H1 (cell line): ENCODE results near the gene P2RY8. TPM values are rescaled to one million over a fixed set of nuclear protein-coding genes. Genes with fewer than 3 reads are reported as not detected.

Experiments used
- CTCF ChIA-PET: fragments of 300-600 bp; sonication (Branson Sonifier 250); formaldehyde crosslinking; loops from one replicate; lab custom pipeline; 2021; ENCODE audit not compliant: partially characterized antibody; lab: Charles Lee
- POLR2A ChIA-PET: fragments of 300-600 bp; sonication (Branson Sonifier 250); formaldehyde crosslinking; loops from one replicate; lab custom pipeline; 2021; ENCODE audit warnings: inconsistent platforms; ENCODE audit not compliant: partially characterized antibody; lab: Charles Lee
- DNase-seq, 2 experiments: peaks; one replicate each; pipeline versions ENCODE4 v3.0.0 to v3.0.0-alpha.2; 2010 to 2022; ENCODE audit warnings: low spot score in 2 of 2, low read depth in 1 of 2, mixed read lengths in 1 of 2
- FAIRE-seq: peaks from 2 replicates; lab custom pipeline; 2011; peaks lifted over from hg19 to GRCh38; lab: Jason Lieb, UNC
- H2AFZ ChIP-seq: 2 replicates; pipeline ENCODE4 v1.8.1; 2012; ENCODE audit warnings: low read length, inconsistent platforms
- H2AK5ac ChIP-seq: 2 replicates; pipeline ENCODE4 v1.6.1; 2013; ENCODE audit warnings: low read depth, low read length
- H2BK120ac ChIP-seq: replicated peaks from 2 replicates; pipeline ENCODE3; 2013; ENCODE audit warnings: low read depth, low read length, inconsistent platforms
- H2BK12ac ChIP-seq: 2 replicates; pipeline ENCODE4 v1.6.1; 2013; ENCODE audit warnings: low read depth, low read length
- H2BK15ac ChIP-seq: 2 replicates; pipeline ENCODE4 v1.6.1; 2013; ENCODE audit warnings: low read length
- H2BK20ac ChIP-seq: 2 replicates; pipeline ENCODE4 v1.6.1; 2013; ENCODE audit warnings: low read length
- H2BK5ac ChIP-seq: 2 replicates; pipeline ENCODE4 v1.6.1; 2013; ENCODE audit warnings: low read depth, low read length
- H3K14ac ChIP-seq: 2 replicates; pipeline ENCODE4 v1.6.1; 2013; ENCODE audit warnings: inconsistent platforms; ENCODE audit not compliant: insufficient read length
- H3K18ac ChIP-seq: 2 replicates; pipeline ENCODE4 v1.6.1; 2013; ENCODE audit warnings: low read length; ENCODE audit errors: extremely low read depth
- H3K23ac ChIP-seq: 2 replicates; pipeline ENCODE4 v1.6.1; 2013; ENCODE audit warnings: inconsistent platforms; ENCODE audit not compliant: insufficient read length
- H3K23me2 ChIP-seq: 2 replicates; pipeline ENCODE4 v1.6.1; 2013; ENCODE audit warnings: low read depth, low read length
- H3K27ac ChIP-seq: 2 replicates; pipeline ENCODE4 v1.6.1; 2011; ENCODE audit warnings: low read depth, low read length, inconsistent platforms
- H3K27me3 ChIP-seq, 4 experiments: replicated peaks in 1 of 4; 1 replicate in 1 of 4; 2 replicates in 3 of 4; pipeline versions ENCODE4 v1.6.1 to v1.8.1; 2011 to 2013; ENCODE audit warnings: low read length in 3 of 4, mild to moderate bottlenecking in 3 of 4, inconsistent platforms in 2 of 4, mixed read lengths in 2 of 4, moderate library complexity in 1 of 4; ENCODE audit not compliant: control insufficient read depth in 3 of 4, insufficient read depth in 3 of 4; ENCODE audit errors: extremely low read depth in 1 of 4
- H3K36me3 ChIP-seq, 4 experiments: 2 replicates each; pipeline versions ENCODE4 v1.6.1 to v1.8.1; 2011 to 2013; ENCODE audit warnings: mild to moderate bottlenecking in 4 of 4, low read length in 3 of 4, moderate library complexity in 2 of 4, control low read depth in 1 of 4, inconsistent platforms in 1 of 4; ENCODE audit not compliant: insufficient read depth in 4 of 4, control insufficient read depth in 2 of 4
- H3K4ac ChIP-seq: replicated peaks from 2 replicates; pipeline ENCODE3; 2013; ENCODE audit warnings: low read length, low read depth, mixed read lengths, inconsistent platforms; ENCODE audit not compliant: insufficient read length
- H3K4me1 ChIP-seq, 4 experiments: replicated peaks in 1 of 4; 1 replicate in 1 of 4; 2 replicates in 3 of 4; pipeline versions ENCODE4 v1.6.1 to v1.8.1; 2011 to 2013; ENCODE audit warnings: low read length in 3 of 4, inconsistent platforms in 2 of 4, mixed read lengths in 1 of 4; ENCODE audit not compliant: insufficient read depth in 4 of 4, control insufficient read depth in 3 of 4
- H3K4me2 ChIP-seq, 2 experiments: 2 replicates each; pipeline versions ENCODE4 v1.6.1 to v1.8.1; 2011 to 2013; ENCODE audit warnings: low read depth in 2 of 2, low read length in 2 of 2, control low read depth in 1 of 2, inconsistent platforms in 1 of 2, mild to moderate bottlenecking in 1 of 2; ENCODE audit not compliant: insufficient read depth in 1 of 2
- H3K4me3 ChIP-seq, 4 experiments: fragments of 200-600, 300-600 bp in 1 of 4; sonication (generic), shearing (Covaris generic), sonication (Bioruptor Twin) in 1 of 4; 2 replicates each; pipeline versions ENCODE4 v1.5.1 to v1.8.1; 2011 to 2016; ENCODE audit warnings: low read length in 4 of 4, low read depth in 3 of 4, control low read depth in 2 of 4, inconsistent platforms in 2 of 4, mild to moderate bottlenecking in 2 of 4, mixed read lengths in 1 of 4, moderate library complexity in 1 of 4; ENCODE audit not compliant: insufficient read depth in 2 of 4; ENCODE audit errors: extremely low read depth in 1 of 4
- H3K56ac ChIP-seq: replicated peaks from 2 replicates; pipeline ENCODE3; 2013; ENCODE audit warnings: low read depth, mild to moderate bottlenecking, mixed read lengths, low read length, inconsistent platforms; ENCODE audit not compliant: insufficient read length
- H3K79me1 ChIP-seq: 2 replicates; pipeline ENCODE4 v1.6.1; 2013; ENCODE audit warnings: low read depth, low read length, control low read depth
- H3K79me2 ChIP-seq, 2 experiments: 2 replicates each; pipeline versions ENCODE4 v1.6.1 to v1.8.1; 2012 to 2013; ENCODE audit warnings: low read length in 2 of 2, mild to moderate bottlenecking in 2 of 2, inconsistent platforms in 1 of 2; ENCODE audit not compliant: insufficient read depth in 2 of 2, control insufficient read depth in 1 of 2
- H3K9ac ChIP-seq, 4 experiments: replicated peaks in 1 of 4; 1 replicate in 1 of 4; 2 replicates in 3 of 4; pipeline versions ENCODE4 v1.6.1 to v1.8.1; 2011 to 2013; ENCODE audit warnings: low read depth in 3 of 4, low read length in 3 of 4, control low read depth in 2 of 4, mild to moderate bottlenecking in 2 of 4, moderate library complexity in 2 of 4, inconsistent platforms in 1 of 4; ENCODE audit errors: extremely low read depth in 1 of 4
- H3K9me3 ChIP-seq, 2 experiments: 2 replicates each; pipeline versions ENCODE4 v1.6.1 to v1.8.1; 2012 to 2013; ENCODE audit warnings: mild to moderate bottlenecking in 2 of 2, moderate library complexity in 2 of 2, control low read depth in 1 of 2, inconsistent platforms in 1 of 2, low read depth in 1 of 2, low read length in 1 of 2, mixed read lengths in 1 of 2; ENCODE audit not compliant: insufficient read depth in 2 of 2
- H4K20me1 ChIP-seq, 2 experiments: replicated peaks in 1 of 2; 2 replicates each; pipeline versions ENCODE3 to v1.8.1; 2011 to 2013; ENCODE audit warnings: inconsistent platforms in 2 of 2, low read length in 2 of 2, mild to moderate bottlenecking in 1 of 2; ENCODE audit not compliant: insufficient read depth in 2 of 2, control insufficient read depth in 1 of 2
- H4K5ac ChIP-seq: 2 replicates; pipeline ENCODE4 v1.6.1; 2013; ENCODE audit warnings: low read length, low read depth, mixed read lengths, inconsistent platforms; ENCODE audit not compliant: insufficient read length
- H4K8ac ChIP-seq: 2 replicates; pipeline ENCODE4 v1.8.0; 2013; ENCODE audit warnings: mild to moderate bottlenecking, moderate library complexity, low read length, inconsistent platforms; ENCODE audit not compliant: insufficient read depth; ENCODE audit errors: extremely low read depth
- H4K91ac ChIP-seq: replicated peaks from 2 replicates; pipeline ENCODE3; 2013; ENCODE audit warnings: low read length, mixed read lengths, inconsistent platforms; ENCODE audit not compliant: insufficient read length
- CBX5 ChIP-seq: fragments of 300-800, 300-1000 bp; sonication (generic); IDR thresholded peaks from 2 replicates; pipeline ENCODE4 v1.7.1; 2016; ENCODE audit warnings: antibody characterized with exemption, low read length, low read depth
- CBX8 ChIP-seq: fragments of 300-800, 300-1000 bp; sonication (generic); IDR thresholded peaks from 2 replicates; pipeline ENCODE4 v1.7.1; 2016; ENCODE audit warnings: low read depth, low read length, borderline replicate concordance
- CEBPB ChIP-seq: IDR thresholded peaks from 2 replicates; pipeline ENCODE4 v1.6.1; 2012; ENCODE audit warnings: low read depth, low read length
- CHD2 ChIP-seq: IDR thresholded peaks from 2 replicates; pipeline ENCODE4 v1.6.1; 2012; ENCODE audit warnings: low read length, improper control_type of control experiment
- FOSL1 ChIP-seq: IDR thresholded peaks from 2 replicates; pipeline ENCODE4 v1.6.1; 2011; ENCODE audit warnings: mild to moderate bottlenecking, low read depth, low read length, moderate library complexity; ENCODE audit not compliant: insufficient read depth
- GABPA ChIP-seq: IDR thresholded peaks from 2 replicates; pipeline ENCODE4 v1.6.1; 2011; ENCODE audit warnings: mild to moderate bottlenecking, low read length, moderate library complexity, borderline replicate concordance; ENCODE audit not compliant: insufficient read depth
- HDAC6 ChIP-seq: IDR thresholded peaks from one replicate; pipeline ENCODE4 v1.7.1; 2012; ENCODE audit warnings: low read depth, mild to moderate bottlenecking, inconsistent platforms, low read length, moderate library complexity
- PHF8 ChIP-seq: fragments of 200-600 bp; sonication (generic); conservative IDR thresholded peaks from 2 replicates; pipeline ENCODE4 v1.7.1; 2012; ENCODE audit warnings: low read depth, mild to moderate bottlenecking, inconsistent platforms, low read length, moderate library complexity
- RBBP5 ChIP-seq: IDR thresholded peaks from 2 replicates; pipeline ENCODE4 v1.7.1; 2012; ENCODE audit warnings: low read depth, mild to moderate bottlenecking, inconsistent platforms, low read length, moderate library complexity, borderline replicate concordance
- SIN3A ChIP-seq, 2 experiments: IDR thresholded peaks in 1 of 2; conservative IDR thresholded peaks in 1 of 2; 2 replicates each; pipeline ENCODE4 v1.6.1; 2011 to 2012; ENCODE audit warnings: low read length in 2 of 2, improper control_type of control experiment in 1 of 2, low read depth in 1 of 2, mild to moderate bottlenecking in 1 of 2
- SIX5 ChIP-seq: IDR thresholded peaks from 2 replicates; pipeline ENCODE4 v1.6.1; 2011; ENCODE audit warnings: mild to moderate bottlenecking, low read depth, low read length
- WGBS, 2 experiments: shearing (Covaris generic) in 1 of 2; methylation state at CpG; one replicate each; pipeline versions ENCODE4 v1.1.6 to v1.1.7; 2013 to 2015; ENCODE audit warnings: low lambda C conversion rate in 2 of 2, mixed read lengths in 2 of 2, inconsistent platforms in 1 of 2, low coverage in 1 of 2, missing lambda C conversion rate in 1 of 2; ENCODE audit not compliant: insufficient replicate concordance in 2 of 2, insufficient coverage in 1 of 2, insufficient read length in 1 of 2; ENCODE audit errors: extremely low coverage in 1 of 2, missing lambda C conversion rate in 1 of 2; 5-methylcytosine and 5-hydroxymethylcytosine counted together
- polyA plus RNA-seq, 7 experiments: library from polyadenylated mRNA; depleted of rRNA in 3 of 7; stranded (reverse) in 5 of 7; unstranded in 2 of 7; fragments of >200 nt in 5 of 7; fragments of 200-250 nt in 2 of 7; gene quantifications; 1 replicate in 5 of 7; 2 replicates in 1 of 7; 4 replicates in 1 of 7; pipeline versions ENCODE4 v1.2.1 to v1.2.3, GENCODE V29; 2011 to 2013; ENCODE audit warnings: missing spikeins in 2 of 7, mixed read lengths in 2 of 7
- total RNA-seq: library from RNA; stranded (reverse); fragmentation: NEBNext Ultra II Directional; extraction: Animal tissue kit (Norgen Biotek cat#: 25700); gene quantifications from 2 replicates; pipeline ENCODE4 v1.2.1, GENCODE V29; 2021

Gene P2RY8
- total and polyA plus RNA-seq, 2 of the 8 experiments (the other 6 are each of a cell fraction or from before 2014, with no cell fraction given), result 0.09 to 0.15 TPM

- Histone ChIP-seq H3K79me2 (no peaks in the 10 kb centered on the region), H4K20me1 (no peaks in the 10 kb centered on the region), H3K23ac (no peak overlapping the region), H3K4me2 (no peak overlapping the region), H3K14ac (no peak overlapping the region), H2BK5ac (no peak overlapping the region), H2BK20ac (peak overlapping the region; percentile 48; the same call in 1 of the 2 replicates), H4K8ac (no peak overlapping the region; the same call in 1 of the 2 replicates), H2BK120ac (no peak overlapping the region), H3K27me3 (0 out of 7 replicates have a peak, but pooled peaks cover 0 to 2% (median 0%) of the 10 kb centered on the region in 4 experiments), H2AFZ (no peak overlapping the region), H2AK5ac (0 out of 2 replicates have a peak overlapping the region, but pooled peaks have one; percentile 86), H4K5ac (no peak overlapping the region), H3K36me3 (no peaks in the 10 kb centered on the region), H3K23me2 (no peaks in the 10 kb centered on the region; the same call in 1 of the 2 replicates), H3K4me3 (no peak overlapping the region), H3K9ac (no peak overlapping the region), H3K79me1 (no peaks in the 10 kb centered on the region), H3K56ac (no peak overlapping the region), H3K4me1 (no peaks in the 10 kb centered on the region), H4K91ac (no peak overlapping the region), H3K18ac (no peak overlapping the region), H3K9me3 (peaks cover 0 to 6% of the 10 kb centered on the region in 2 experiments; a peak in 3 of 4 replicates), H3K27ac (no peak overlapping the region), H2BK12ac (no peak overlapping the region), H3K4ac (no peak overlapping the region), H2BK15ac (peak overlapping the region; percentile 88; the same call in 1 of the 2 replicates)
- TF ChIP-seq FOSL1 (no peak), PHF8 (no peak), SIN3A (conservative IDR thresholded peaks at IDR 0.05 in 1 of 2, IDR thresholded peaks at IDR 0.05 in 1 of 2; ENCODE audit: low read depth in 1 of 2, low read length in 2 of 2) (no peak), RBBP5 (no peak), GABPA (no peak), SIX5 (no peak), CHD2 (no peak), CBX8 (no peak), CBX5 (no peak), HDAC6 (no peak), CEBPB (no peak)
- FAIRE-seq, result no peak
- no peak for DNase-seq
- ChIA-PET CTCF (no interaction called here), POLR2A (no interaction called here)
- WGBS, 2 experiments, result 89% methylated on average over 5 of the region's 5 CpGs; no CpG with 5 or more reads in 1 of the 2 experiments
These were observed 49.6 kb downstream of the P2RY8 start for GRCh38 chrX:1487401-1487800.
